Raji (cell line): ENCODE measurements around the gene MED16.

Source experiments
- POLR2A ChIP-seq: IDR thresholded peaks from 2 replicates; pipeline ENCODE4 v1.6.1; 2011; ENCODE audit warnings: low read depth, low read length, control low read depth; ENCODE audit not compliant: insufficient read depth

The MED16 gene

GRCh38 chr19:888581-889385 is 4.2 kb downstream of the MED16 start:
- TF ChIP-seq POLR2A, result no peak

- TF ChIP-seq POLR2A, result no peak
These were observed 5.4 kb downstream of the MED16 start for GRCh38 chr19:887599-887998.

GRCh38 chr19:887072-887471 is 5.9 kb downstream of the MED16 start:
- no peak for TF ChIP-seq POLR2A

GRCh38 chr19:885536-886224 is 7.3 kb downstream of the MED16 start:
- no peak for TF ChIP-seq POLR2A

- TF ChIP-seq POLR2A, result no peak
These were observed 8.4 kb downstream of the MED16 start for GRCh38 chr19:884420-885211.

- TF ChIP-seq POLR2A, result no peak
These were observed 9.3 kb downstream of the MED16 start for GRCh38 chr19:883661-884211.

GRCh38 chr19:882871-883497 is 10.0 kb downstream of the MED16 start:
- TF ChIP-seq POLR2A, result no peak

- TF ChIP-seq POLR2A, result no peak
These were observed 11.5 kb downstream of the MED16 start for GRCh38 chr19:881385-882071.

- TF ChIP-seq POLR2A, result no peak
These were observed 13.1 kb downstream of the MED16 start for GRCh38 chr19:879711-880438.

- TF ChIP-seq POLR2A, result no peak
These were observed 16.1 kb downstream of the MED16 start for GRCh38 chr19:876780-877314.

GRCh38 chr19:876089-876488 is 16.9 kb downstream of the MED16 start:
- no peak for TF ChIP-seq POLR2A

GRCh38 chr19:875265-875879 is 17.6 kb downstream of the MED16 start:
- TF ChIP-seq POLR2A, result no peak

- no peak for TF ChIP-seq POLR2A
These were observed 19.4 kb downstream of the MED16 start for GRCh38 chr19:873561-874041.
